H1 (cell line): ENCODE data around the gene NRXN3. TPM values are rescaled to one million over a fixed set of nuclear protein-coding genes. Genes with fewer than 3 reads are reported as not detected.

Source experiments
- CTCF ChIA-PET: fragments of 300-600 bp; sonication (Branson Sonifier 250); formaldehyde crosslinking; loops from one replicate; lab custom pipeline; 2021; ENCODE audit not compliant: partially characterized antibody; lab: Charles Lee
- POLR2A ChIA-PET: fragments of 300-600 bp; sonication (Branson Sonifier 250); formaldehyde crosslinking; loops from one replicate; lab custom pipeline; 2021; ENCODE audit warnings: inconsistent platforms; ENCODE audit not compliant: partially characterized antibody; lab: Charles Lee
- DNase-seq, 2 experiments: peaks; one replicate each; pipeline versions ENCODE4 v3.0.0 to v3.0.0-alpha.2; 2010 to 2022; ENCODE audit warnings: low spot score in 2 of 2, low read depth in 1 of 2, mixed read lengths in 1 of 2
- FAIRE-seq: peaks from 2 replicates; lab custom pipeline; 2011; peaks lifted over from hg19 to GRCh38; lab: Jason Lieb, UNC
- H2AFZ ChIP-seq: 2 replicates; pipeline ENCODE4 v1.8.1; 2012; ENCODE audit warnings: low read length, inconsistent platforms
- H2AK5ac ChIP-seq: 2 replicates; pipeline ENCODE4 v1.6.1; 2013; ENCODE audit warnings: low read depth, low read length
- H2BK120ac ChIP-seq: replicated peaks from 2 replicates; pipeline ENCODE3; 2013; ENCODE audit warnings: low read depth, low read length, inconsistent platforms
- H2BK12ac ChIP-seq: 2 replicates; pipeline ENCODE4 v1.6.1; 2013; ENCODE audit warnings: low read depth, low read length
- H2BK15ac ChIP-seq: 2 replicates; pipeline ENCODE4 v1.6.1; 2013; ENCODE audit warnings: low read length
- H2BK20ac ChIP-seq: 2 replicates; pipeline ENCODE4 v1.6.1; 2013; ENCODE audit warnings: low read length
- H2BK5ac ChIP-seq: 2 replicates; pipeline ENCODE4 v1.6.1; 2013; ENCODE audit warnings: low read depth, low read length
- H3K14ac ChIP-seq: 2 replicates; pipeline ENCODE4 v1.6.1; 2013; ENCODE audit warnings: inconsistent platforms; ENCODE audit not compliant: insufficient read length
- H3K18ac ChIP-seq: 2 replicates; pipeline ENCODE4 v1.6.1; 2013; ENCODE audit warnings: low read length; ENCODE audit errors: extremely low read depth
- H3K23ac ChIP-seq: 2 replicates; pipeline ENCODE4 v1.6.1; 2013; ENCODE audit warnings: inconsistent platforms; ENCODE audit not compliant: insufficient read length
- H3K23me2 ChIP-seq: 2 replicates; pipeline ENCODE4 v1.6.1; 2013; ENCODE audit warnings: low read depth, low read length
- H3K27ac ChIP-seq: 2 replicates; pipeline ENCODE4 v1.6.1; 2011; ENCODE audit warnings: low read depth, low read length, inconsistent platforms
- H3K27me3 ChIP-seq, 4 experiments: replicated peaks in 1 of 4; 1 replicate in 1 of 4; 2 replicates in 3 of 4; pipeline versions ENCODE4 v1.6.1 to v1.8.1; 2011 to 2013; ENCODE audit warnings: low read length in 3 of 4, mild to moderate bottlenecking in 3 of 4, inconsistent platforms in 2 of 4, mixed read lengths in 2 of 4, moderate library complexity in 1 of 4; ENCODE audit not compliant: control insufficient read depth in 3 of 4, insufficient read depth in 3 of 4; ENCODE audit errors: extremely low read depth in 1 of 4
- H3K36me3 ChIP-seq, 4 experiments: 2 replicates each; pipeline versions ENCODE4 v1.6.1 to v1.8.1; 2011 to 2013; ENCODE audit warnings: mild to moderate bottlenecking in 4 of 4, low read length in 3 of 4, moderate library complexity in 2 of 4, control low read depth in 1 of 4, inconsistent platforms in 1 of 4; ENCODE audit not compliant: insufficient read depth in 4 of 4, control insufficient read depth in 2 of 4
- H3K4ac ChIP-seq: replicated peaks from 2 replicates; pipeline ENCODE3; 2013; ENCODE audit warnings: low read length, low read depth, mixed read lengths, inconsistent platforms; ENCODE audit not compliant: insufficient read length
- H3K4me1 ChIP-seq, 4 experiments: replicated peaks in 1 of 4; 1 replicate in 1 of 4; 2 replicates in 3 of 4; pipeline versions ENCODE4 v1.6.1 to v1.8.1; 2011 to 2013; ENCODE audit warnings: low read length in 3 of 4, inconsistent platforms in 2 of 4, mixed read lengths in 1 of 4; ENCODE audit not compliant: insufficient read depth in 4 of 4, control insufficient read depth in 3 of 4
- H3K4me2 ChIP-seq, 2 experiments: 2 replicates each; pipeline versions ENCODE4 v1.6.1 to v1.8.1; 2011 to 2013; ENCODE audit warnings: low read depth in 2 of 2, low read length in 2 of 2, control low read depth in 1 of 2, inconsistent platforms in 1 of 2, mild to moderate bottlenecking in 1 of 2; ENCODE audit not compliant: insufficient read depth in 1 of 2
- H3K4me3 ChIP-seq, 4 experiments: fragments of 200-600, 300-600 bp in 1 of 4; sonication (generic), shearing (Covaris generic), sonication (Bioruptor Twin) in 1 of 4; 2 replicates each; pipeline versions ENCODE4 v1.5.1 to v1.8.1; 2011 to 2016; ENCODE audit warnings: low read length in 4 of 4, low read depth in 3 of 4, control low read depth in 2 of 4, inconsistent platforms in 2 of 4, mild to moderate bottlenecking in 2 of 4, mixed read lengths in 1 of 4, moderate library complexity in 1 of 4; ENCODE audit not compliant: insufficient read depth in 2 of 4; ENCODE audit errors: extremely low read depth in 1 of 4
- H3K56ac ChIP-seq: replicated peaks from 2 replicates; pipeline ENCODE3; 2013; ENCODE audit warnings: low read depth, mild to moderate bottlenecking, mixed read lengths, low read length, inconsistent platforms; ENCODE audit not compliant: insufficient read length
- H3K79me1 ChIP-seq: 2 replicates; pipeline ENCODE4 v1.6.1; 2013; ENCODE audit warnings: low read depth, low read length, control low read depth
- H3K79me2 ChIP-seq, 2 experiments: 2 replicates each; pipeline versions ENCODE4 v1.6.1 to v1.8.1; 2012 to 2013; ENCODE audit warnings: low read length in 2 of 2, mild to moderate bottlenecking in 2 of 2, inconsistent platforms in 1 of 2; ENCODE audit not compliant: insufficient read depth in 2 of 2, control insufficient read depth in 1 of 2
- H3K9ac ChIP-seq, 4 experiments: replicated peaks in 1 of 4; 1 replicate in 1 of 4; 2 replicates in 3 of 4; pipeline versions ENCODE4 v1.6.1 to v1.8.1; 2011 to 2013; ENCODE audit warnings: low read depth in 3 of 4, low read length in 3 of 4, control low read depth in 2 of 4, mild to moderate bottlenecking in 2 of 4, moderate library complexity in 2 of 4, inconsistent platforms in 1 of 4; ENCODE audit errors: extremely low read depth in 1 of 4
- H3K9me3 ChIP-seq, 2 experiments: 2 replicates each; pipeline versions ENCODE4 v1.6.1 to v1.8.1; 2012 to 2013; ENCODE audit warnings: mild to moderate bottlenecking in 2 of 2, moderate library complexity in 2 of 2, control low read depth in 1 of 2, inconsistent platforms in 1 of 2, low read depth in 1 of 2, low read length in 1 of 2, mixed read lengths in 1 of 2; ENCODE audit not compliant: insufficient read depth in 2 of 2
- H4K20me1 ChIP-seq, 2 experiments: replicated peaks in 1 of 2; 2 replicates each; pipeline versions ENCODE3 to v1.8.1; 2011 to 2013; ENCODE audit warnings: inconsistent platforms in 2 of 2, low read length in 2 of 2, mild to moderate bottlenecking in 1 of 2; ENCODE audit not compliant: insufficient read depth in 2 of 2, control insufficient read depth in 1 of 2
- H4K5ac ChIP-seq: 2 replicates; pipeline ENCODE4 v1.6.1; 2013; ENCODE audit warnings: low read length, low read depth, mixed read lengths, inconsistent platforms; ENCODE audit not compliant: insufficient read length
- H4K8ac ChIP-seq: 2 replicates; pipeline ENCODE4 v1.8.0; 2013; ENCODE audit warnings: mild to moderate bottlenecking, moderate library complexity, low read length, inconsistent platforms; ENCODE audit not compliant: insufficient read depth; ENCODE audit errors: extremely low read depth
- H4K91ac ChIP-seq: replicated peaks from 2 replicates; pipeline ENCODE3; 2013; ENCODE audit warnings: low read length, mixed read lengths, inconsistent platforms; ENCODE audit not compliant: insufficient read length
- CBX8 ChIP-seq: fragments of 300-800, 300-1000 bp; sonication (generic); IDR thresholded peaks from 2 replicates; pipeline ENCODE4 v1.7.1; 2016; ENCODE audit warnings: low read depth, low read length, borderline replicate concordance
- EGR1 ChIP-seq: IDR thresholded peaks from 2 replicates; pipeline ENCODE4 v1.6.1; 2011; ENCODE audit warnings: low read depth, low read length, borderline replicate concordance
- EP300 ChIP-seq, 2 experiments: IDR thresholded peaks; 1 replicate in 1 of 2; 2 replicates in 1 of 2; pipeline ENCODE4 v1.6.1; 2011 to 2012; ENCODE audit warnings: low read depth in 2 of 2, low read length in 2 of 2, mild to moderate bottlenecking in 2 of 2, borderline replicate concordance in 1 of 2, inconsistent platforms in 1 of 2, moderate library complexity in 1 of 2
- MAFK ChIP-seq: IDR thresholded peaks from 2 replicates; pipeline ENCODE4 v1.6.1; 2012; ENCODE audit warnings: low read depth, mild to moderate bottlenecking, improper control_type of control experiment, low read length
- POLR2AphosphoS5 ChIP-seq: IDR thresholded peaks from 2 replicates; pipeline ENCODE4 v1.6.1; 2011; ENCODE audit warnings: low read depth, low read length
- RNF2 ChIP-seq: fragments of 200-900, 300-1000 bp; sonication (generic); IDR thresholded peaks from 2 replicates; pipeline ENCODE4 v1.7.1; 2016; ENCODE audit warnings: borderline replicate concordance, low read depth, mild to moderate bottlenecking, antibody characterized with exemption, low read length; ENCODE audit not compliant: poor library complexity, severe bottlenecking; ENCODE audit errors: missing control alignments
- SP1 ChIP-seq: IDR thresholded peaks from 2 replicates; pipeline ENCODE4 v1.6.1; 2011; ENCODE audit warnings: low read depth, low read length
- SRF ChIP-seq: IDR thresholded peaks from 2 replicates; pipeline ENCODE4 v1.6.1; 2011; ENCODE audit warnings: mild to moderate bottlenecking, low read depth, low read length, moderate library complexity
- SUZ12 ChIP-seq: fragments of 200-600 bp; sonication (generic); IDR thresholded peaks from 2 replicates; pipeline ENCODE4 v1.6.1; 2012; ENCODE audit warnings: mild to moderate bottlenecking, inconsistent platforms, low read length, moderate library complexity, mixed read lengths
- TAF1 ChIP-seq: IDR thresholded peaks from 2 replicates; pipeline ENCODE4 v1.6.1; 2011; ENCODE audit warnings: mild to moderate bottlenecking, low read depth, low read length
- TAF7 ChIP-seq: optimal IDR thresholded peaks from 2 replicates; pipeline ENCODE3; 2011; ENCODE audit warnings: low read depth, mild to moderate bottlenecking, inconsistent platforms, low read length, moderate library complexity, borderline replicate concordance
- ZNF274 ChIP-seq: IDR thresholded peaks from 2 replicates; pipeline ENCODE4 v1.7.0; 2012; ENCODE audit warnings: low read length, borderline replicate concordance; ENCODE audit errors: extremely low read depth
- WGBS, 2 experiments: shearing (Covaris generic) in 1 of 2; methylation state at CpG; one replicate each; pipeline versions ENCODE4 v1.1.6 to v1.1.7; 2013 to 2015; ENCODE audit warnings: low lambda C conversion rate in 2 of 2, mixed read lengths in 2 of 2, inconsistent platforms in 1 of 2, low coverage in 1 of 2, missing lambda C conversion rate in 1 of 2; ENCODE audit not compliant: insufficient replicate concordance in 2 of 2, insufficient coverage in 1 of 2, insufficient read length in 1 of 2; ENCODE audit errors: extremely low coverage in 1 of 2, missing lambda C conversion rate in 1 of 2; 5-methylcytosine and 5-hydroxymethylcytosine counted together
- polyA plus RNA-seq, 7 experiments: library from polyadenylated mRNA; depleted of rRNA in 3 of 7; stranded (reverse) in 5 of 7; unstranded in 2 of 7; fragments of >200 nt in 5 of 7; fragments of 200-250 nt in 2 of 7; gene quantifications; 1 replicate in 5 of 7; 2 replicates in 1 of 7; 4 replicates in 1 of 7; pipeline versions ENCODE4 v1.2.1 to v1.2.3, GENCODE V29; 2011 to 2013; ENCODE audit warnings: missing spikeins in 2 of 7, mixed read lengths in 2 of 7
- total RNA-seq: library from RNA; stranded (reverse); fragmentation: NEBNext Ultra II Directional; extraction: Animal tissue kit (Norgen Biotek cat#: 25700); gene quantifications from 2 replicates; pipeline ENCODE4 v1.2.1, GENCODE V29; 2021
- TF ChIP-seq, protein P1 (sequence below): IDR thresholded peaks from 2 replicates; pipeline ENCODE4 v1.6.1; 2012; ENCODE audit warnings: inconsistent platforms

Gene NRXN3
- total and polyA plus RNA-seq, 2 of the 8 experiments (the other 6 are each of a cell fraction or from before 2014, with no cell fraction given) = 2.6 to 4.1 TPM

DNA sequence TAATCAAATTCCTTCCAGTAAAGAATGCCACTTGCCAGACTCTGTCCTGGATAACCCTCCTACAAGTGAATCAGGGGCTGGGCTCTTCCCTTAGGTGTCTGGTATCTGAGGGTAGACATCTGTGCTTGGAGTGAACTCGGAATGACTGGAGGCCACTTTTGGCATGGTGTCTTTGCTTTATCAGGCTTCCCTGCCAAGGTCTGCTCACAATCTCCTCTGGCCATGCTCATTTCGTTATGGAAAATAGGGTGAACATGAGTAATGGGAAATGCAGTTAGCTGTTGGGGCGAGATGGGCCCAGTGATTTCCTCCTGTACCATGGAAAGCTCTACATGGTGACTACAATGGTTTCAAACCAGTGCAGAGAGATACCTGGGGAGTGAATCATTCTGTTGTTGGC lies 212.9 kb downstream of the NRXN3 start:
- DNase-seq = no peak
- Histone ChIP-seq H3K27ac (no peak overlapping the region), H4K20me1 (no peaks in the 10 kb centered on the region), H2AK5ac (no peak overlapping the region), H3K14ac (no peak overlapping the region), H3K4me1 (no peaks in the 10 kb centered on the region), H2BK5ac (no peak overlapping the region), H2AFZ (no peak overlapping the region), H3K18ac (no peak overlapping the region), H2BK12ac (no peak overlapping the region), H3K9ac (no peak overlapping the region), H2BK120ac (no peak overlapping the region), H2BK20ac (no peak overlapping the region), H3K23ac (no peak overlapping the region), H3K79me2 (no peaks in the 10 kb centered on the region), H2BK15ac (no peak overlapping the region), H4K8ac (no peak overlapping the region), H3K4ac (no peak overlapping the region), H3K56ac (no peak overlapping the region), H4K5ac (no peak overlapping the region), H3K9me3 (no peaks in the 10 kb centered on the region), H3K4me2 (no peak overlapping the region), H3K4me3 (no peak overlapping the region), H3K27me3 (no peaks in the 10 kb centered on the region), H3K36me3 (no peaks in the 10 kb centered on the region), H3K79me1 (no peaks in the 10 kb centered on the region; the same call in 1 of the 2 replicates), H3K23me2 (no peaks in the 10 kb centered on the region), H4K91ac (no peak overlapping the region)
- TF ChIP-seq SP1 = no peak
- TF ChIP-seq TAF1 = no peak
- no peak for TF ChIP-seq SUZ12
- TF ChIP-seq CBX8 = no peak
- no peak for TF ChIP-seq TAF7
- no peak for TF ChIP-seq POLR2AphosphoS5
- TF ChIP-seq RNF2 = no peak
- no peak for TF ChIP-seq EP300 (IDR thresholded peaks at IDR 0.05; ENCODE audit: borderline replicate concordance in 1 of 2, low read depth in 2 of 2, low read length in 2 of 2)
- TF ChIP-seq, protein P1, sequence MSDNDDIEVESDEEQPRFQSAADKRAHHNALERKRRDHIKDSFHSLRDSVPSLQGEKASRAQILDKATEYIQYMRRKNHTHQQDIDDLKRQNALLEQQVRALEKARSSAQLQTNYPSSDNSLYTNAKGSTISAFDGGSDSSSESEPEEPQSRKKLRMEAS = no peak
- no peak for TF ChIP-seq SRF
- no peak for TF ChIP-seq EGR1
- TF ChIP-seq ZNF274 = no peak
- no peak for TF ChIP-seq MAFK
- ChIA-PET POLR2A (no interaction called here), CTCF (interaction anchor here (0.7 kb wide), 1 partner anchor 183 kb away, joined by 3 read pairs; no protein-coding TSS in a partner anchor)
- no peak for FAIRE-seq
- 88% methylated on average over 3 of the region's 3 CpGs; no CpG with 5 or more reads in 1 of the 2 experiments for WGBS, 2 experiments
